Measurements from ENCODE around the gene ZSWIM8. TPM values are rescaled to one million over a fixed set of nuclear protein-coding genes. Genes with fewer than 3 reads are reported as not detected.

ZSWIM8 gene
- total and polyA plus RNA-seq, 2 donors (not counting 1 experiment from before 2014, with no cell fraction given), result 110 to 147 TPM

GRCh38 chr10:73841526-73842285, 56.3 kb downstream of the ZSWIM8 start:
- Histone ChIP-seq H3K36me3 (replicated peaks in 1 of 2; ENCODE audit: control extremely low read depth in 1 of 2, control insufficient read depth in 1 of 2, extremely low read depth in 1 of 2, insufficient read depth in 2 of 2, low read length in 1 of 2) (peaks cover 13 to 55% of the 10 kb centered on the region in 2 experiments), H3K79me2 (ENCODE audit: control insufficient read depth, insufficient read depth, low read length) (no peaks in the 10 kb centered on the region)
- no peak for ATAC-seq (ENCODE audit: low read depth)

More at GRCh38 chr10:73841526-73842285, 56.3 kb downstream of the ZSWIM8 start:
- DNase-seq, result no peak
- Histone ChIP-seq H3K27me3 (replicated peaks in 1 of 4; ENCODE audit: control extremely low read depth in 1 of 4, control insufficient read depth in 3 of 4, insufficient read depth in 4 of 4, low read length in 3 of 4) (no peaks in the 10 kb centered on the region), H3K4me3 (ENCODE audit: control extremely low read depth in 1 of 5, extremely low read depth in 1 of 5, insufficient read depth in 1 of 5, low read depth in 2 of 5, low read length in 4 of 5) (no peak overlapping the region), H3K4me2 (replicated peaks; ENCODE audit: low read depth, low read length, poor library complexity, severe bottlenecking) (no peak overlapping the region), H2AFZ (ENCODE audit: insufficient read depth, low read depth, low read length, poor library complexity, severe bottlenecking) (no peak overlapping the region), H3K9me3 (ENCODE audit: control extremely low read depth in 1 of 3, control insufficient read depth in 2 of 3, insufficient read depth in 1 of 3, low read length in 2 of 3) (no peaks in the 10 kb centered on the region), H3K9ac (ENCODE audit: low read length) (no peak overlapping the region), H4K20me1 (ENCODE audit: control insufficient read depth, insufficient read depth, low read length, poor library complexity, severe bottlenecking) (no peaks in the 10 kb centered on the region), H3K4me1 (ENCODE audit: control insufficient read depth in 2 of 2, insufficient read depth in 2 of 2, low read length in 2 of 2) (no peaks in the 10 kb centered on the region), H3K27ac (ENCODE audit: low read length in 2 of 2) (no peak overlapping the region)
- ChIA-PET CTCF (interaction anchor here (1.1 to 19.4 kb wide), 2 partner anchors 10 to 40 kb away, joined by 3 to 498 read pairs; partner anchors contain the start of gene CAMK2G), POLR2A (interaction anchor here (0.6 kb wide), 1 partner anchor 191 kb away, joined by 4 read pairs; no protein-coding TSS in a partner anchor)
- Mint-ChIP-seq H3K4me3 (no peak overlapping the region), H3K9me3 (ENCODE audit: insufficient read depth) (no peaks in the 10 kb centered on the region), H3K27ac (no peak overlapping the region), H3K4me1 (no peaks in the 10 kb centered on the region), H3K27me3 (no peaks in the 10 kb centered on the region)
- no peak for TF ChIP-seq CTCF (IDR thresholded peaks at IDR 0.05)
- no peak for TF ChIP-seq EZH2 (IDR thresholded peaks at IDR 0.05; ENCODE audit: borderline replicate concordance, insufficient read depth, low read depth, low read length, poor library complexity, severe bottlenecking)
- intact Hi-C loops (cut with micrococcal nuclease), result no loop called here
- 100% methylated on average over 7 of the region's 9 CpGs for WGBS (ENCODE audit: insufficient coverage)

Measured in B cell (primary cell).